Measurements from ENCODE around the gene KLHL17. TPM values are rescaled to one million over a fixed set of nuclear protein-coding genes. Genes with fewer than 3 reads are reported as not detected.

The KLHL17 gene
- total and polyA plus RNA-seq, 4 donors: 0.98 to 5.4 (median 2.1) TPM

- Histone ChIP-seq H3K4me1 (ENCODE audit: control insufficient read depth in 4 of 4, insufficient read depth in 4 of 4, low read length in 3 of 4) (peaks cover 16 to 46% (median 23%) of the 10 kb centered on the region in 4 donors), H3K27ac (ENCODE audit: low read depth in 1 of 2, low read length in 2 of 2) (no peak overlapping the region), H3K9me3 (ENCODE audit: control insufficient read depth in 4 of 4, low read length in 3 of 4) (no peaks in the 10 kb centered on the region), H3K36me3 (ENCODE audit: control insufficient read depth in 4 of 4, insufficient read depth in 3 of 4, low read depth in 1 of 4, low read length in 3 of 4) (no peaks in the 10 kb centered on the region), H3K9ac (ENCODE audit: low read depth in 1 of 2, low read length in 2 of 2) (no peak overlapping the region), H3K4me3 (ENCODE audit: low read depth in 1 of 3, low read length in 3 of 3) (peak overlapping the region in 1 of 3 donors; percentile 50), H3K27me3 (ENCODE audit: control insufficient read depth in 4 of 4, insufficient read depth in 4 of 4, low read length in 3 of 4) (peaks cover 0 to 4% (median 1%) of the 10 kb centered on the region in 4 donors)
- 25% methylated on average over 21 of the region's 21 CpGs for WGBS
- DNase-seq (ENCODE audit: low spot score): no peak
- TF ChIP-seq RAD21 (IDR thresholded peaks at IDR 0.05) (no peak), YY1 (IDR thresholded peaks at IDR 0.05) (no peak), FOXA2 (IDR thresholded peaks at IDR 0.05) (no peak), NR2F2 (IDR thresholded peaks at IDR 0.05) (no peak), RXRA (IDR thresholded peaks at IDR 0.05) (no peak), REST (IDR thresholded peaks at IDR 0.05) (no peak), TAF1 (conservative IDR thresholded peaks at IDR 0.05) (no peak), CTCF (IDR thresholded peaks at IDR 0.05; ENCODE audit: low read depth, low read length, missing input control) (no peak), MAX (IDR thresholded peaks at IDR 0.05) (no peak)
These were observed 20.8 kb upstream of the KLHL17 start for GRCh38 chr1:939511-940106.

GRCh38 chr1:940107-941014 lies 20.0 kb upstream of the KLHL17 start:
- TF ChIP-seq EGR1 (IDR thresholded peaks at IDR 0.05; ENCODE audit: low read depth in 2 of 2) (no peak), SP1 (IDR thresholded peaks at IDR 0.05) (no peak), GABPA (IDR thresholded peaks at IDR 0.05 in 1 of 2, conservative IDR thresholded peaks at IDR 0.05 in 1 of 2) (no peak), JUND (IDR thresholded peaks at IDR 0.05) (no peak), REST (IDR thresholded peaks at IDR 0.05) (no peak), RAD21 (IDR thresholded peaks at IDR 0.05) (no peak), ZBTB33 (IDR thresholded peaks at IDR 0.05) (no peak), HNF4A (conservative IDR thresholded peaks at IDR 0.05) (no peak)
- no peak for DNase-seq (ENCODE audit: low spot score)
- peaks cover 0 to 2% (median 0%) of the 10 kb centered on the region in 4 donors for H3K27me3 ChIP-seq (ENCODE audit: control insufficient read depth in 4 of 4, insufficient read depth in 4 of 4, low read length in 3 of 4)
- H3K9me3 ChIP-seq (ENCODE audit: control insufficient read depth in 4 of 4, low read length in 3 of 4): no peaks in the 10 kb centered on the region
- under 1% methylated on average over 86 of the region's 86 CpGs for WGBS
- peak overlapping the region in 1 of 3 donors; percentile 50 for H3K4me3 ChIP-seq (ENCODE audit: low read depth in 1 of 3, low read length in 3 of 3)
- no peak overlapping the region for H3K9ac ChIP-seq (ENCODE audit: low read depth in 1 of 2, low read length in 2 of 2)
- H3K4me1 ChIP-seq (ENCODE audit: control insufficient read depth in 4 of 4, insufficient read depth in 4 of 4, low read length in 3 of 4): peaks cover 15 to 41% (median 22%) of the 10 kb centered on the region in 4 donors
- H3K36me3 ChIP-seq (ENCODE audit: control insufficient read depth in 4 of 4, insufficient read depth in 3 of 4, low read depth in 1 of 4, low read length in 3 of 4): peaks cover 0 to 6% (median 2%) of the 10 kb centered on the region in 4 donors
- peak overlapping the region; percentile 25 to 78 for H3K27ac ChIP-seq (ENCODE audit: low read depth in 1 of 2, low read length in 2 of 2)
